H1 (cell line): Measurements from ENCODE around the gene KANSL1. TPM values are rescaled to one million over a fixed set of nuclear protein-coding genes. Genes with fewer than 3 reads are reported as not detected.

Source experiments
- ATF3 ChIP-seq: IDR thresholded peaks from 2 replicates; pipeline ENCODE4 v1.6.1; 2011; ENCODE audit warnings: low read depth, mild to moderate bottlenecking, low read length; ENCODE audit not compliant: insufficient read depth
- CTCF ChIP-seq, 3 experiments: IDR thresholded peaks; 1 replicate in 2 of 3; 2 replicates in 1 of 3; pipeline versions ENCODE4 v1.5.1 to v1.6.1; 2011; ENCODE audit warnings: low read length in 3 of 3, mild to moderate bottlenecking in 3 of 3, inconsistent platforms in 2 of 3, low read depth in 1 of 3, moderate library complexity in 1 of 3; ENCODE audit not compliant: insufficient read depth in 1 of 3; ENCODE audit errors: control extremely low read depth in 1 of 3
- EGR1 ChIP-seq: IDR thresholded peaks from 2 replicates; pipeline ENCODE4 v1.6.1; 2011; ENCODE audit warnings: low read depth, low read length, borderline replicate concordance
- RNF2 ChIP-seq: fragments of 200-900, 300-1000 bp; sonication (generic); IDR thresholded peaks from 2 replicates; pipeline ENCODE4 v1.7.1; 2016; ENCODE audit warnings: borderline replicate concordance, low read depth, mild to moderate bottlenecking, antibody characterized with exemption, low read length; ENCODE audit not compliant: poor library complexity, severe bottlenecking; ENCODE audit errors: missing control alignments
- polyA plus RNA-seq, 7 experiments: library from polyadenylated mRNA; depleted of rRNA in 3 of 7; stranded (reverse) in 5 of 7; unstranded in 2 of 7; fragments of >200 nt in 5 of 7; fragments of 200-250 nt in 2 of 7; gene quantifications; 1 replicate in 5 of 7; 2 replicates in 1 of 7; 4 replicates in 1 of 7; pipeline versions ENCODE4 v1.2.1 to v1.2.3, GENCODE V29; 2011 to 2013; ENCODE audit warnings: missing spikeins in 2 of 7, mixed read lengths in 2 of 7
- total RNA-seq: library from RNA; stranded (reverse); fragmentation: NEBNext Ultra II Directional; extraction: Animal tissue kit (Norgen Biotek cat#: 25700); gene quantifications from 2 replicates; pipeline ENCODE4 v1.2.1, GENCODE V29; 2021

KANSL1 gene
- total and polyA plus RNA-seq, 2 of the 8 experiments (the other 6 are each of a cell fraction or from before 2014, with no cell fraction given): 34.0 to 128 TPM

GRCh38 chr17:46038937-46039336 is 154.3 kb downstream of the KANSL1 start (continued):
- TF ChIP-seq ATF3 (no peak), RNF2 (no peak), EGR1 (no peak), CTCF (IDR thresholded peaks at IDR 0.05; ENCODE audit: control extremely low read depth in 1 of 3, insufficient read depth in 1 of 3, low read depth in 1 of 3, low read length in 3 of 3) (no peak)
